ENCODE results near the gene TRAPPC2L. TPM values are rescaled to one million over a fixed set of nuclear protein-coding genes. Genes with fewer than 3 reads are reported as not detected.

The TRAPPC2L gene
- total and polyA plus RNA-seq, 10 donors = 28.9 to 87.5 (median 41.7) TPM

DNA sequence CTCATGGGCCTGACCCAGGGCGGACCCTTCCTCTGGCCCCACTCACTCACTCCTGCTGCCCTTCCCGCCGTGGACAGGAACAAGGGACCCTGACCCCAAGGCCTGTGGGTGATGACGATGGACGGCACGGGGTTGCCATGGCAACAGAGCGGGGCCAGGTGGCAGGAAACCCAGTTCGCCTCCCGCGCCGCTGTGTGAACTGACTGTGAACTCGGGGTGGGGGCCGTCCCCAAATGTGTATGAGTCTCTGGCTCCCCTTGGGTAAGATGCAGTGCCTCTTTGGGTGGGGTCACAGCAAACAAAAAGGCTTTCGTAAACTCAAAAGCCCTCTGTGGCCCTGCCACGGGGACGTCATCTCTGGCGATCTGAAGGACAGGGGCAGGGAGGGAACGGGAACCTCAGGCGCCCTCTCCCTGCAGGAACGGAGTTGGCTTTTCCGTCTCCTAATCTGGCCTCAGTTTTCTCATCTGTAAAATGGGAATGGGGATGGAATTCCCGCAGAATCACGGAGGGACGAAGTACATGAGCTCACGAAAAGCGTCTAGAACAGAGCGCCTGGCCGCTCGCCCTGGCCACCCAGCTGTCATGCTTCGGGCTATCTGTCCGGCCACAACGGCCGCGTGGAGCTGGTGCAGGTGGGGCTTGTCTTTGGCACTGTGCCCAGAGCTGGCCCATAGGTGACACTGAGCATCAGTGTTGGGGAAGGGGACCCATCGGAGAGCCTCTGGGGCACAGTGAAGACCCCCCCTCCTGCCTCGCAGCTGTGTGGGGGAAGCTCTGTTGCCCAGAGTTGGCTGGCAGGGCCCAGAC is 54.4 kb downstream of the TRAPPC2L start:
- Histone ChIP-seq H3K27me3 (replicated peaks in 1 of 7) (no peaks in the 10 kb centered on the region), H3K4me1 (peaks cover 8 to 75% (median 42%) of the 10 kb centered on the region in 6 donors), H3K4me3 (no peak overlapping the region), H3K36me3 (peaks cover 0 to 36% (median 0%) of the 10 kb centered on the region in 6 donors), H3K27ac (peak overlapping the region; percentile 20 to 79 (median 66)), H3K9me3 (no peaks in the 10 kb centered on the region)
- peak; percentile 87 for DNase-seq
- TF ChIP-seq POLR2A (IDR thresholded peaks at IDR 0.05) (no peak), POLR2AphosphoS5 (IDR thresholded peaks at IDR 0.05) (peak; percentile 81 to 86 (median 83))
- WGBS, 5 donors = 61 to 72% (median 69%) methylated on average over 34 to 36 of the region's 36 CpGs
- intact Hi-C loops (cut with DNase I; ENCODE audit: low total_unique reads) = no loop called here

DNA sequence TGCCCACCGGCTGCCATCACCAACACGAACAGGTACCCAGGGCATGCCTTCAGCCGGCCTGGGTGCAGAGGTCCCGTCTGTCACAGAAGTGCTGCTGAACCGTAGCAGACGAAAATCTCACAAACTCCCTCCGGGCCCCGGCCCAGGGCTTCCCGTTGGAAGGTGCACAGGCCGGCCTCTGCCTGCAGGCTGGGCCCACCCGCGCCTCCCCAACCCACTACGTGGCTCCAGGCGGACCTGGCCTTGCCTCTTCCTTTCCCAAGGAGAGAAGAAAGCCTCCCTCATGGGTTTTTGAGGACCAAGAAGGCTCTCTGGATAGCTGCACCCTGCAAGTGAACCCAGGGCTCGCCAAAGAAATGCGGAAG is 55.0 kb downstream of the TRAPPC2L start:
- peaks cover 0 to 37% (median 0%) of the 10 kb centered on the region in 6 donors for H3K36me3 ChIP-seq
- WGBS, 5 donors = 84 to 91% (median 90%) methylated on average over 13 to 16 of the region's 16 CpGs
- DNase-seq = no peak
- intact Hi-C loops (cut with DNase I; ENCODE audit: low total_unique reads) = no loop called here
- H3K4me1 ChIP-seq = peaks cover 8 to 75% (median 42%) of the 10 kb centered on the region in 6 donors
- H3K9me3 ChIP-seq = no peaks in the 10 kb centered on the region
- no peak overlapping the region for H3K4me3 ChIP-seq
- no peaks in the 10 kb centered on the region for H3K27me3 ChIP-seq (replicated peaks in 1 of 7)
- H3K27ac ChIP-seq = peak overlapping the region in 3 of 8 donors; percentile 70 to 79 (median 74)
- TF ChIP-seq POLR2A (IDR thresholded peaks at IDR 0.05) = no peak
- TF ChIP-seq, protein P1, sequence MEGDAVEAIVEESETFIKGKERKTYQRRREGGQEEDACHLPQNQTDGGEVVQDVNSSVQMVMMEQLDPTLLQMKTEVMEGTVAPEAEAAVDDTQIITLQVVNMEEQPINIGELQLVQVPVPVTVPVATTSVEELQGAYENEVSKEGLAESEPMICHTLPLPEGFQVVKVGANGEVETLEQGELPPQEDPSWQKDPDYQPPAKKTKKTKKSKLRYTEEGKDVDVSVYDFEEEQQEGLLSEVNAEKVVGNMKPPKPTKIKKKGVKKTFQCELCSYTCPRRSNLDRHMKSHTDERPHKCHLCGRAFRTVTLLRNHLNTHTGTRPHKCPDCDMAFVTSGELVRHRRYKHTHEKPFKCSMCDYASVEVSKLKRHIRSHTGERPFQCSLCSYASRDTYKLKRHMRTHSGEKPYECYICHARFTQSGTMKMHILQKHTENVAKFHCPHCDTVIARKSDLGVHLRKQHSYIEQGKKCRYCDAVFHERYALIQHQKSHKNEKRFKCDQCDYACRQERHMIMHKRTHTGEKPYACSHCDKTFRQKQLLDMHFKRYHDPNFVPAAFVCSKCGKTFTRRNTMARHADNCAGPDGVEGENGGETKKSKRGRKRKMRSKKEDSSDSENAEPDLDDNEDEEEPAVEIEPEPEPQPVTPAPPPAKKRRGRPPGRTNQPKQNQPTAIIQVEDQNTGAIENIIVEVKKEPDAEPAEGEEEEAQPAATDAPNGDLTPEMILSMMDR (IDR thresholded peaks at IDR 0.05 in 8 of 11, conservative IDR thresholded peaks at IDR 0.05 in 3 of 11) = no peak
- no peak for TF ChIP-seq POLR2AphosphoS5 (IDR thresholded peaks at IDR 0.05)

Other genes starting within 250 kb of the TRAPPC2L start
- 1 to 10 TPM in 1 of 7 donors, under 1 TPM in 1, not detected in 5; 0.82 to 1.2 TPM for gene IL17C, start 218.6 kb upstream of the TRAPPC2L start, total RNA-seq
- gene IL17C, start 218.6 kb upstream of the TRAPPC2L start, polyA plus RNA-seq = under 1 TPM; 0.39 to 0.64 (median 0.47) TPM
- gene CYBA, start 206.1 kb upstream of the TRAPPC2L start, total RNA-seq = 100 to 1,000 TPM; 557 to 820 (median 628) TPM
- gene CYBA, start 206.1 kb upstream of the TRAPPC2L start, polyA plus RNA-seq = 100 to 1,000 TPM; 649 to 925 (median 917) TPM
- 10 to 100 TPM; 24.1 to 49.3 (median 35.1) TPM for gene MVD, start 194.0 kb upstream of the TRAPPC2L start, total RNA-seq
- gene MVD, start 194.0 kb upstream of the TRAPPC2L start, polyA plus RNA-seq = 10 to 100 TPM; 35.1 to 74.9 (median 57.3) TPM
- gene SNAI3, start 170.6 kb upstream of the TRAPPC2L start, total RNA-seq = 1 to 10 TPM; 4.8 to 7.6 (median 6.0) TPM
- gene SNAI3, start 170.6 kb upstream of the TRAPPC2L start, polyA plus RNA-seq = 1 to 10 TPM; 5.6 to 7.8 (median 7.1) TPM
- 100 to 1,000 TPM in 3 of 7 donors, 10 to 100 TPM in 4; 63.7 to 135 (median 99.1) TPM for gene RNF166, start 150.7 kb upstream of the TRAPPC2L start, total RNA-seq
- gene RNF166, start 150.7 kb upstream of the TRAPPC2L start, polyA plus RNA-seq = 100 to 1,000 TPM in 1 of 3 donors, 10 to 100 TPM in 2; 55.7 to 132 (median 75.1) TPM
- 10 to 100 TPM in 4 of 7 donors, 1 to 10 TPM in 3; 7.2 to 28.2 (median 11.7) TPM for gene CTU2, start 150.6 kb upstream of the TRAPPC2L start, total RNA-seq
- gene CTU2, start 150.6 kb upstream of the TRAPPC2L start, polyA plus RNA-seq = 10 to 100 TPM; 16.6 to 24.5 (median 16.8) TPM
- 100 to 1,000 TPM; 154 to 249 (median 199) TPM for gene PIEZO1, start 71.9 kb upstream of the TRAPPC2L start, total RNA-seq
- gene PIEZO1, start 71.9 kb upstream of the TRAPPC2L start, polyA plus RNA-seq = 100 to 1,000 TPM; 145 to 385 (median 371) TPM
- gene CDT1, start 53.3 kb upstream of the TRAPPC2L start, total RNA-seq = 10 to 100 TPM in 2 of 7 donors, 1 to 10 TPM in 5; 1.5 to 17.2 (median 5.3) TPM
- gene CDT1, start 53.3 kb upstream of the TRAPPC2L start, polyA plus RNA-seq = 1 to 10 TPM in 2 of 3 donors, under 1 TPM in 1; 1.00 to 3.9 (median 2.5) TPM
- 100 to 1,000 TPM in 3 of 7 donors, 10 to 100 TPM in 4; 84.1 to 112 (median 96.8) TPM for gene APRT, start 45.2 kb upstream of the TRAPPC2L start, total RNA-seq
- gene APRT, start 45.2 kb upstream of the TRAPPC2L start, polyA plus RNA-seq = 100 to 1,000 TPM; 187 to 259 (median 225) TPM
- 10 to 100 TPM; 37.6 to 71.6 (median 53.4) TPM for gene GALNS, start 180 bp upstream of the TRAPPC2L start, total RNA-seq
- 10 to 100 TPM in 2 of 3 donors, 1 to 10 TPM in 1; 9.7 to 19.5 (median 11.1) TPM for gene GALNS, start 180 bp upstream of the TRAPPC2L start, polyA plus RNA-seq
- gene PABPN1L, start 9.5 kb downstream of the TRAPPC2L start, total RNA-seq = 1 to 10 TPM in 1 of 7 donors, under 1 TPM in 2, not detected in 4; 0.72 to 1.3 (median 0.85) TPM
- gene PABPN1L, start 9.5 kb downstream of the TRAPPC2L start, polyA plus RNA-seq = under 1 TPM; 0.26 to 0.67 (median 0.29) TPM
- gene CBFA2T3, start 120.1 kb downstream of the TRAPPC2L start, total RNA-seq = 10 to 100 TPM; 10.5 to 59.8 (median 56.3) TPM
- 10 to 100 TPM in 2 of 3 donors, 1 to 10 TPM in 1; 8.4 to 25.1 (median 14.3) TPM for gene CBFA2T3, start 120.1 kb downstream of the TRAPPC2L start, polyA plus RNA-seq
- 10 to 100 TPM; 39.9 to 68.1 (median 50.0) TPM for gene ACSF3, start 236.7 kb downstream of the TRAPPC2L start, total RNA-seq
- 10 to 100 TPM; 35.4 to 50.2 (median 45.9) TPM for gene ACSF3, start 236.7 kb downstream of the TRAPPC2L start, polyA plus RNA-seq